MCF 10A (cell line): ENCODE data around the gene ADAMTS14. TPM values are rescaled to one million over a fixed set of nuclear protein-coding genes. Genes with fewer than 3 reads are reported as not detected.
A peak's percentile ranks its signal among the peaks of the same experiment; 100 is the strongest.
"Not testable (repeated sequence)": the region's sequence is repeated elsewhere in the genome, so short reads cannot be mapped to it uniquely, and the experiment has no call there.

Experiments
- BruUV-seq: library from RNA; stranded (reverse); fragments of 400-500 nt; replicated peaks from 2 replicates; lab custom pipeline; 2021; lab: Mats Ljungman, UMichigan
- CTCF ChIA-PET: fragments of 300-600 bp; sonication (Branson Sonifier 250); formaldehyde crosslinking; extraction: SDS; loops from one replicate; lab custom pipeline; 2021; ENCODE audit warnings: antibody characterized with exemption, inconsistent platforms; lab: Yijun Ruan, JAX
- POLR2A ChIA-PET: fragments of 300-600, 350-650 bp; sonication (Branson Sonifier 250); formaldehyde crosslinking; extraction: SDS; loops from one replicate; lab custom pipeline; 2020; ENCODE audit warnings: antibody characterized with exemption, inconsistent platforms; lab: Yijun Ruan, JAX
- DNase-seq: peaks from one replicate; pipeline ENCODE4 v3.0.0-alpha.2; 2018; ENCODE audit not compliant: unreplicated experiment
- H3K27ac Mint-ChIP-seq: one replicate; pipeline ENCODE4 v1.8.0; 2022; ENCODE audit warnings: mild to moderate bottlenecking, low read depth, mixed read lengths; ENCODE audit not compliant: unreplicated experiment
- H3K27me3 Mint-ChIP-seq: one replicate; pipeline ENCODE4 v1.8.0; 2022; ENCODE audit warnings: mixed read lengths; ENCODE audit not compliant: insufficient read depth, unreplicated experiment
- H3K36me3 Mint-ChIP-seq: one replicate; pipeline ENCODE4 v1.8.0; 2022; ENCODE audit warnings: mild to moderate bottlenecking, moderate library complexity, mixed read lengths; ENCODE audit not compliant: insufficient read depth, unreplicated experiment
- H3K4me1 Mint-ChIP-seq: one replicate; pipeline ENCODE4 v1.8.0; 2022; ENCODE audit warnings: mixed read lengths; ENCODE audit not compliant: insufficient read depth, unreplicated experiment
- H3K4me3 Mint-ChIP-seq: one replicate; pipeline ENCODE4 v1.8.0; 2022; ENCODE audit warnings: mild to moderate bottlenecking, moderate library complexity, mixed read lengths; ENCODE audit not compliant: unreplicated experiment
- H3K9me3 Mint-ChIP-seq: one replicate; pipeline ENCODE4 v1.8.0; 2022; ENCODE audit warnings: mixed read lengths; ENCODE audit not compliant: unreplicated experiment
- CTCF ChIP-seq: fragments of 200-600 bp; IDR thresholded peaks from one replicate; pipeline ENCODE4 v1.8.0; 2022; ENCODE audit warnings: antibody characterized with exemption, mild to moderate bottlenecking; ENCODE audit not compliant: unreplicated experiment
- intact Hi-C: fragments of 100-400 bp; cut with micrococcal nuclease; formaldehyde crosslinking; loops from 2 replicates; pipeline ENCODE4 v1.14.1; 2022
- total RNA-seq: library from RNA; stranded (reverse); gene quantifications from 2 replicates; pipeline ENCODE4 v1.2.3, GENCODE V29; 2022

The ADAMTS14 gene
- total RNA-seq, 1 experiment from 2014 or later, result not detected

GRCh38 chr10:70644959-70645358 is 27.3 kb upstream of the ADAMTS14 start:
- ChIA-PET POLR2A (interaction anchor here (1.6 kb wide), 1 partner anchor 8 kb away, joined by 9 read pairs; no protein-coding TSS in a partner anchor), CTCF (interaction anchor here (0.6 to 0.9 kb wide), 2 partner anchors 9 to 184 kb away, joined by 3 to 5 read pairs; no protein-coding TSS in a partner anchor)
- DNase-seq, H3K27ac Mint-ChIP-seq, BruUV-seq, intact Hi-C loops, H3K9me3 Mint-ChIP-seq, H3K4me1 Mint-ChIP-seq, H3K36me3 Mint-ChIP-seq, H3K4me3 Mint-ChIP-seq: not testable (repeated sequence)
- peaks cover 32% of the 10 kb centered on the region for H3K27me3 Mint-ChIP-seq

GRCh38 chr10:70647086-70647485 is 25.2 kb upstream of the ADAMTS14 start:
- no peak overlapping the region for H3K27ac Mint-ChIP-seq
- no peak overlapping the region for H3K4me3 Mint-ChIP-seq
- H3K9me3 Mint-ChIP-seq, result no peaks in the 10 kb centered on the region
- no peaks in the 10 kb centered on the region for H3K36me3 Mint-ChIP-seq
- H3K27me3 Mint-ChIP-seq, result peaks cover 27% of the 10 kb centered on the region
- ChIA-PET POLR2A (no interaction called here), CTCF (no interaction called here)
- TF ChIP-seq CTCF, result no peak
- peaks cover 16% of the 10 kb centered on the region for H3K4me1 Mint-ChIP-seq
- no TSS peak for BruUV-seq
- intact Hi-C loops, result no loop called here
- peak; percentile 40 for DNase-seq

GRCh38 chr10:70648427-70648826 is 23.9 kb upstream of the ADAMTS14 start:
- no peak for TF ChIP-seq CTCF
- no peaks in the 10 kb centered on the region for H3K9me3 Mint-ChIP-seq
- POLR2A ChIA-PET, result interaction anchor here (0.7 kb wide), 1 partner anchor 132 kb away, joined by 3 read pairs; no protein-coding TSS in a partner anchor

GRCh38 chr10:70649526-70649925 is 22.8 kb upstream of the ADAMTS14 start:
- Mint-ChIP-seq H3K4me3 (no peak overlapping the region), H3K4me1 (peaks cover 28% of the 10 kb centered on the region), H3K27ac (no peak overlapping the region), H3K36me3 (no peaks in the 10 kb centered on the region), H3K9me3 (no peaks in the 10 kb centered on the region), H3K27me3 (peaks cover 3% of the 10 kb centered on the region)
- CTCF ChIA-PET, result no interaction called here
- DNase-seq, result peak; percentile 88
- intact Hi-C loops, result no loop called here
- TF ChIP-seq CTCF, result no peak
- no TSS peak for BruUV-seq
- POLR2A ChIA-PET, result interaction anchor here (1.0 kb wide), 1 partner anchor 16 kb away, joined by 3 read pairs; no protein-coding TSS in a partner anchor

More at GRCh38 chr10:70648427-70648826, 23.9 kb upstream of the ADAMTS14 start:
- Mint-ChIP-seq H3K27me3 (peaks cover 14% of the 10 kb centered on the region), H3K4me3 (no peak overlapping the region), H3K36me3 (no peaks in the 10 kb centered on the region), H3K4me1 (peaks cover 24% of the 10 kb centered on the region), H3K27ac (peak overlapping the region; percentile 54)
- CTCF ChIA-PET, result interaction anchor here (0.6 to 1.0 kb wide), 2 partner anchors 10 to 26 kb away, joined by 3 read pairs; no protein-coding TSS in a partner anchor
- intact Hi-C loops, result no loop called here
- no TSS peak for BruUV-seq
- DNase-seq, result no peak
